Panc1 (cell line): Measurements from ENCODE around the gene GIMAP1.

Source experiments
- CTCF ChIP-seq: fragments of 450-650 bp; IDR thresholded peaks from 2 replicates; pipeline ENCODE4 v1.5.1; 2017; ENCODE audit warnings: mild to moderate bottlenecking
- REST ChIP-seq, 2 experiments: IDR thresholded peaks; 2 replicates each; pipeline ENCODE4 v1.6.1; 2011 to 2012; ENCODE audit warnings: low read depth in 2 of 2, control low read depth in 1 of 2, low read length in 1 of 2, mild to moderate bottlenecking in 1 of 2, moderate library complexity in 1 of 2; ENCODE audit not compliant: insufficient read depth in 1 of 2

GRCh38 chr7:150733482-150734095 is 17.2 kb downstream of the GIMAP1 start:
- TF ChIP-seq CTCF (no peak), REST (IDR thresholded peaks at IDR 0.05; ENCODE audit: insufficient read depth in 1 of 2, low read depth in 2 of 2, low read length in 1 of 2) (no peak)
